Activated CD8-positive, alpha-beta T cell treated with anti-CD3 and anti-CD28 coated beads for 36 hours (primary cell): ENCODE results near the gene OR5H14. TPM values are rescaled to one million over a fixed set of nuclear protein-coding genes. Genes with fewer than 3 reads are reported as not detected.
"Not testable (repeated sequence)": the region's sequence is repeated elsewhere in the genome, so short reads cannot be mapped to it uniquely, and the experiment has no call there.

Source experiments
- ATAC-seq: fragments of 200-7000 bp; cut with Tn5 transposase; one replicate; pipeline ENCODE4 v1.10.0; 2021; ENCODE audit warnings: mild to moderate bottlenecking, moderate library complexity
- CTCF ChIA-PET: fragments of 350-600 bp; sonication (Branson Sonifier 250); formaldehyde crosslinking; loops from one replicate; lab custom pipeline; 2021; ENCODE audit warnings: antibody characterized with exemption; lab: Charles Lee
- POLR2A ChIA-PET: fragments of 350-600 bp; sonication (Branson Sonifier 250); formaldehyde crosslinking; loops from one replicate; lab custom pipeline; 2021; ENCODE audit warnings: antibody characterized with exemption; lab: Charles Lee
- DNase-seq: peaks from one replicate; pipeline ENCODE4 v3.0.0-alpha.2; 2020
- H3K27ac Mint-ChIP-seq: one replicate; pipeline ENCODE4 v1.8.0; 2021; ENCODE audit warnings: mild to moderate bottlenecking, mixed read lengths
- H3K27me3 Mint-ChIP-seq: one replicate; pipeline ENCODE4 v1.8.0; 2021; ENCODE audit warnings: mixed read lengths
- H3K36me3 Mint-ChIP-seq: one replicate; pipeline ENCODE4 v1.8.0; 2021; ENCODE audit warnings: low read depth, mixed read lengths
- H3K4me1 Mint-ChIP-seq: one replicate; pipeline ENCODE4 v1.8.0; 2021; ENCODE audit warnings: low read depth, mixed read lengths
- H3K4me3 Mint-ChIP-seq: one replicate; pipeline ENCODE4 v1.8.0; 2021; ENCODE audit warnings: mild to moderate bottlenecking, moderate library complexity, mixed read lengths
- H3K9me3 Mint-ChIP-seq: one replicate; pipeline ENCODE4 v1.8.0; 2021; ENCODE audit warnings: mixed read lengths
- CTCF ChIP-seq: fragments of 200-600 bp; IDR thresholded peaks from one replicate; pipeline ENCODE4 v1.8.0; 2022; ENCODE audit warnings: antibody characterized with exemption, mild to moderate bottlenecking
- intact Hi-C: fragments of 100-400 bp; cut with micrococcal nuclease; formaldehyde crosslinking; loops from one replicate; pipeline ENCODE4 v1.10.0; 2022
- total RNA-seq, 2 experiments: library from RNA; stranded (reverse); gene quantifications; one replicate each; pipeline ENCODE4 v1.2.3, GENCODE V29; 2021

Gene OR5H14
- total RNA-seq, 2 experiments from 2014 or later, result not detected

GRCh38 chr3:98172621-98173020 is 25.3 kb downstream of the OR5H14 start:
- DNase-seq (no peak), ATAC-seq (no peak)
- Mint-ChIP-seq H3K27ac (no peak overlapping the region), H3K27me3 (peaks cover 5% of the 10 kb centered on the region), H3K9me3 (no peaks in the 10 kb centered on the region), H3K4me3 (no peak overlapping the region), H3K36me3 (no peaks in the 10 kb centered on the region), H3K4me1 (no peaks in the 10 kb centered on the region)
- TF ChIP-seq CTCF, result no peak
- POLR2A ChIA-PET, result no interaction called here
- intact Hi-C loops, result no loop called here
- CTCF ChIA-PET, result no interaction called here

DNA sequence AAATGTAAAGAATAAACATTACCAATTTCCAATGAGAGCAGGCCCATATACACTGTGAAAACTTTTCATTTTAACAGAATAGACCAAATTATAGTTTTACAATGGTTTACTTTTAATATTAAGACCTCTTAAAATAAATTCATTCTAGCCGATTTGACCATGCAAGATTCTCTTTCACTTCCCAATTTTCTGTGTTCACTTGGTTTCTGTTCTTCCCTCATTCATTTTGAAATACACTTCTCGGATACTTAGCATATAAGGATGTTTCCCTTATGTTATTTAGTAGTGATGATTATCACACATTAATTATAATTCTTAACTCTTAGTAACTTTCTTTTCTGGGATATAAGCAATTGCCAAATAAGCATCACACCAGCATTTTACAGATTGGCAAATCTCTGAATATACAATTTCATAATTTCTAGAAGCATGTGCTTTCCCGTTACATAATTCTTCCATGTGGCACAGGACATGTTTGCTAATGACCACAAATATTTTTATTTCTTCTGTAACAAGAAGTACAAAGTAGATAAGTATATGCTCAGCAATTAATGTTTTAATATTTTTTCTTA is 33.1 kb downstream of the OR5H14 start:
- intact Hi-C loops, result no loop called here
- Mint-ChIP-seq H3K4me3 (no peak overlapping the region), H3K4me1 (no peaks in the 10 kb centered on the region), H3K36me3 (no peaks in the 10 kb centered on the region), H3K27ac (no peak overlapping the region), H3K9me3 (peaks cover 1% of the 10 kb centered on the region), H3K27me3 (peaks cover 2% of the 10 kb centered on the region)
- DNase-seq, result no peak
- no peak for ATAC-seq
- no peak for TF ChIP-seq CTCF
- ChIA-PET POLR2A (no interaction called here), CTCF (no interaction called here)

DNA sequence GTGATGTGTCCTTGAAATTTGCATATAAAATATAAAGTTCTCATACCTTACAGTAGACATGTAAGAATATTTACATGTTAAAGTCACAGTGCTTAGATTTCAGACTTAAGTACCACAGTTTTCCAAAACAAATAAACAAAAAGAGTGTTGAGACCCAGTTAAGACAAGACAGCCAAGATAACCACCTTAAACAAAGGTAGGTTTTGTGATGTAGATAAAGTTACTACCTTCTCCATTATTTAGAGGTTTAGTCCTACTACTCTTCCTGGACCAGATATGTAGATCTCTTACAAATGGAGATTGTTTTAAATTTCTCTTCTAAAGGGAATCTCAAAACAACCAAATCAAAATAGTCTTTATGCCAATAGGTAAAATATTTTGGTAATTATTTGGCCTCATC is 34.9 kb downstream of the OR5H14 start:
- DNase-seq (no peak), ATAC-seq (no peak)
- Mint-ChIP-seq H3K4me3 (no peak overlapping the region), H3K27ac (no peak overlapping the region), H3K9me3 (peaks cover 1% of the 10 kb centered on the region), H3K36me3 (no peaks in the 10 kb centered on the region), H3K27me3 (no peaks in the 10 kb centered on the region), H3K4me1 (no peaks in the 10 kb centered on the region)
- intact Hi-C loops, result no loop called here
- CTCF ChIA-PET, result no interaction called here
- POLR2A ChIA-PET, result no interaction called here
- no peak for TF ChIP-seq CTCF

GRCh38 chr3:98185180-98185579 is 37.9 kb downstream of the OR5H14 start:
- DNase-seq (no peak), ATAC-seq (no peak)
- Mint-ChIP-seq H3K27ac (no peak overlapping the region), H3K4me3 (no peak overlapping the region), H3K27me3 (peaks cover 2% of the 10 kb centered on the region), H3K36me3 (no peaks in the 10 kb centered on the region), H3K4me1 (peaks cover 3% of the 10 kb centered on the region), H3K9me3 (peaks cover 1% of the 10 kb centered on the region)
- POLR2A ChIA-PET, result no interaction called here
- CTCF ChIA-PET, result interaction anchor here (1.3 kb wide), 1 partner anchor 26 kb away, joined by 3 read pairs; no protein-coding TSS in a partner anchor
- intact Hi-C loops, result loop anchor here (5.0 kb wide), 1 partner anchor 148 kb away; the partner anchor contains the start of gene GABRR3
- no peak for TF ChIP-seq CTCF

DNA sequence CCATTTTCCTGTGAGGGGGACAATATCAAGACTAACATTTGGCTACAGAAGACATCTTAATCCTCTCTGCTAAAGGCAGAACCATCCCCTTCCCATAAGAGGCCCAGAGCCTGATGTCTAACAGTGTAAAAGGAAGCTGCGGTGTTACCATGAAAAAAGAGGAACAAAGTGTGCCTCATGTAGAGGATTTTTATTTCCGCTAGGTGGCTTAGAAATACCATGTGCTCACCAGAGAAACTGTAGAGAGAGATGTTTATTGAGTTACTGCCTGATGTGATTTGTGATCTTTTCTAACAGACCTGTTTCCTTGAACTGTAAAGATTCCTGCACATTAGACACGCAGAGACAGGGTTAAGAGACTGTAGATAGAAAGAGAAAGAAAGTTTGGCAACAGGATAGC is 41.3 kb downstream of the OR5H14 start:
- no peak overlapping the region for H3K27ac Mint-ChIP-seq
- ATAC-seq (no peak), DNase-seq (no peak)
- peaks cover 3% of the 10 kb centered on the region for H3K4me1 Mint-ChIP-seq
- no peak overlapping the region for H3K4me3 Mint-ChIP-seq
- ChIA-PET CTCF (no interaction called here), POLR2A (no interaction called here)
- no peak for TF ChIP-seq CTCF
- intact Hi-C loops, result loop anchor here (5.0 kb wide), 1 partner anchor 151 kb away; the partner anchor contains the start of gene GABRR3
- H3K36me3 Mint-ChIP-seq, result no peaks in the 10 kb centered on the region
- peaks cover 2% of the 10 kb centered on the region for H3K27me3 Mint-ChIP-seq
- H3K9me3 Mint-ChIP-seq, result no peaks in the 10 kb centered on the region

DNA sequence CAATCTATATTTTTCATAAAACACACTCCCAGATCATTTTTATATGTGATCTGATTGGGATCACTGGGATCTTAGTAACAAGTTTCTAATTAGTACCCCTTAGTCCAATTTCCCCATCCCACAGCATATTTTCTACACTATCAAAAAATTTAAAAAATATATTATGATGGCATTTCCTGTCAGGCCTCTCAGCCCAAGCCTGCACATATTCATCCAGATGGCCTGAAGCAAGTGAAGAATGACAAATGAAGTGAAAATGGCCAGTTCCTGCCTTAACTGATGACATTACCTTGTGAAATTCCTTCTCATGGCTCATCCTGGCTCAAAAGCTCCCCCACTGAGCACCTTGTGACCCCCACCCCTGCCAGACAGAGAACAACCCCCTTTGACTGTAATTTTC is 43.6 kb downstream of the OR5H14 start:
- POLR2A ChIA-PET, result not testable (repeated sequence)

DNA sequence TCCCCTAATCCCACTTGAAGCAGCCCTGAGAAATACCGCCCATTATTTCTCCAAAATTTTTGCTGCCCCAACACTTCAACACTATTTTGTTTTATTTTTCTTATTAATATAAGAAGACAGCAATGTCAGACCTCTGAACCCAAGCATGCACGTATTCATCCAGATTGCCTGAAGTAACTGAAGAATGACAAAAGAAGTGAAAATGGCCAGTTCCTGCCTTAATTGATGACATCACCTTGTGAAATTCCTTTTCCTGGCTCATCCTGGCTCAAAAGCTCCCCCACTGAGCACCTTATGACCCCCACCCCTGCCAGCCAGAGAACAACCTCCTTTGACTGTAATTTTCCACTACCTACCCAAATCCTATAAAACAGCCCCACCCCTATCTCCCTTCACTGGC is 49.0 kb downstream of the OR5H14 start:
- POLR2A ChIA-PET, DNase-seq, CTCF ChIA-PET, H3K27me3 Mint-ChIP-seq, H3K4me3 Mint-ChIP-seq, intact Hi-C loops, ATAC-seq, H3K27ac Mint-ChIP-seq, H3K36me3 Mint-ChIP-seq, H3K4me1 Mint-ChIP-seq, H3K9me3 Mint-ChIP-seq: not testable (repeated sequence)

More for the DNA sequence above, 43.6 kb downstream of the OR5H14 start:
- DNase-seq, intact Hi-C loops, ATAC-seq, H3K9me3 Mint-ChIP-seq, H3K27me3 Mint-ChIP-seq, H3K27ac Mint-ChIP-seq, CTCF ChIA-PET, H3K4me3 Mint-ChIP-seq, H3K4me1 Mint-ChIP-seq, H3K36me3 Mint-ChIP-seq: not testable (repeated sequence)
